GM12878 (cell line): ENCODE results near the gene ZFP62.

ENCODE experiments used
- KDM1A ChIP-seq: fragments of 200-600 bp; sonication (generic); IDR thresholded peaks from 2 replicates; pipeline ENCODE4 v1.6.1; 2016; ENCODE audit warnings: borderline replicate concordance
- POLR2A ChIP-seq: IDR thresholded peaks from 2 replicates; pipeline ENCODE4 v1.6.1; 2011; ENCODE audit warnings: low read depth, mild to moderate bottlenecking, low read length
- POLR2AphosphoS5 ChIP-seq: IDR thresholded peaks from 2 replicates; pipeline ENCODE4 v1.6.1; 2011; ENCODE audit warnings: mild to moderate bottlenecking, low read length, inconsistent platforms
- USF2 ChIP-seq: IDR thresholded peaks from 2 replicates; pipeline ENCODE4 v1.6.1; 2011; ENCODE audit warnings: low read depth, low read length, improper control_type of control experiment, borderline replicate concordance

GRCh38 chr5:180848878-180849277, 12.2 kb downstream of the ZFP62 start:
- TF ChIP-seq USF2 (no peak), POLR2A (no peak), KDM1A (no peak), POLR2AphosphoS5 (no peak)
